K562 (cell line): Measurements from ENCODE around the gene NUP62. TPM values are rescaled to one million over a fixed set of nuclear protein-coding genes. Genes with fewer than 3 reads are reported as not detected.

Source experiments
- CHD7 ChIP-seq: fragments of 200-600 bp; sonication (generic); IDR thresholded peaks from one replicate; pipeline ENCODE4 v1.6.1; 2012; ENCODE audit warnings: mild to moderate bottlenecking, low read depth, low read length, inconsistent platforms
- HDAC8 ChIP-seq: fragments of 450-650 bp; IDR thresholded peaks from 2 replicates; pipeline ENCODE4 v1.6.1; 2016; ENCODE audit warnings: mild to moderate bottlenecking, missing genetic modification characterization, moderate library complexity, missing compliant biosample characterization
- ZC3H11A ChIP-seq: IDR thresholded peaks from 2 replicates; pipeline ENCODE4 v1.6.1; 2012; ENCODE audit warnings: low read depth, low read length, improper control_type of control experiment
- polyA plus RNA-seq, 8 experiments: library from polyadenylated mRNA; depleted of rRNA in 4 of 8; stranded (reverse) in 5 of 8; unstranded in 3 of 8; fragments of >200 nt; fragmentation: Nextera tagmentation in 2 of 8; fragmentation: Illumina TruSeq in 1 of 8; extraction: Ambion mirVana in 2 of 8; extraction: Trizol in 1 of 8; gene quantifications; 2 replicates each; pipeline versions ENCODE4 v1.2.1 to v1.2.3, GENCODE V29; 2011 to 2014; ENCODE audit warnings: inconsistent platforms in 1 of 8, missing spikeins in 1 of 8
- total RNA-seq, 7 experiments: library from RNA; depleted of rRNA in 6 of 7; stranded (reverse); fragments of >200 nt in 6 of 7; fragmentation: Illumina TruSeq in 2 of 7; extraction: Trizol in 2 of 7; gene quantifications; 2 replicates each; pipeline versions ENCODE4 v1.2.1 to v1.2.3, GENCODE V29; 2011 to 2021; ENCODE audit warnings: low replicate concordance in 1 of 7
- TF ChIP-seq, protein P1 (sequence below): fragments of 450-650 bp; IDR thresholded peaks from 2 replicates; pipeline ENCODE4 v1.6.1; 2016; ENCODE audit warnings: low read depth

NUP62 gene
- total and polyA plus RNA-seq, 9 of the 15 experiments (the other 6 are each of a cell fraction or from before 2014, with no cell fraction given), result 16.9 to 109 (median 66.0) TPM

DNA sequence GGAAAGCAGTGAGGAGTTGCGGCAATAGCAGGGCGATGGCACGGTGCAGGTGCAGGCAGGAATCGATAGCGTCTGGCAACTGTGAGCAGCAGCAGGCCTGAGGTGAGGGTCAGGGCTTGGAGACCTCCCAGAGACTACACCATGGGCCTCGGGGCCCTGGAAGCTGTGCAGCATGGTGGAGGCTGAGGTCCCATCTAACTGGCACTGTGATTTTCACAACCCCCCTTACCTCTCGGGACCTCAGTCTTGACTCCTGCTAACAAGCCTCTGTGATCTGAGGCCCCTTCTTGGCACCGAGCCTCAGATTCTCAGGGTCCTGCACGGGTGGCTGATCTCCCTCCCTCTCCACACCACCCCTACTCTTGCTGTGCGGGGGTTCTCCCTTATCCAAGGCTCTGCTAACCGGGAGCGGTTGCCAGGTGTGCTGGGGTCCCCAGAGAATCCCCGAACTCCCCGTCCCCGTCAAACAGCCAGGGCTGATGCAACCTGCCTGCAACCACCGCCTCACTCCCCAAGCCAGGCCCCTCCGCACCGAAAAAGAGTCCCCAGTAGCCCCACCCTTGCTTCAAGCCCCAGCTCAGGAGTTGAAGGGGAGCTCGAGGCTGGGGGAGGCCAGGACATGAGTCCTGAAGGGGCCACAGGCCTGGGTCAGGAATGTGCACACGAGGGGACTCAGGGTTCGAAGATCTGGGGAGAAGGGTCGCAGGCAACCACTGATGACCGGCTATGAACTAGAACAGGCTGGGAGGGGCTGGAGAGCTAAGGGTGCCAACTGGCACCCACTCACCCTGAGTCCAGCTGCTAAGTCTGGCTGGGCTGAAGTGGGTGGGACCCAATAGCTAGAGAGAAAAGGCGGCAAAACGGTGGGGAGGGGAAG is 5.1 kb downstream of the NUP62 start (continued):
- TF ChIP-seq CHD7 (no peak), ZC3H11A (no peak), HDAC8 (tag) (peak; percentile 7)
- TF ChIP-seq, protein P1, sequence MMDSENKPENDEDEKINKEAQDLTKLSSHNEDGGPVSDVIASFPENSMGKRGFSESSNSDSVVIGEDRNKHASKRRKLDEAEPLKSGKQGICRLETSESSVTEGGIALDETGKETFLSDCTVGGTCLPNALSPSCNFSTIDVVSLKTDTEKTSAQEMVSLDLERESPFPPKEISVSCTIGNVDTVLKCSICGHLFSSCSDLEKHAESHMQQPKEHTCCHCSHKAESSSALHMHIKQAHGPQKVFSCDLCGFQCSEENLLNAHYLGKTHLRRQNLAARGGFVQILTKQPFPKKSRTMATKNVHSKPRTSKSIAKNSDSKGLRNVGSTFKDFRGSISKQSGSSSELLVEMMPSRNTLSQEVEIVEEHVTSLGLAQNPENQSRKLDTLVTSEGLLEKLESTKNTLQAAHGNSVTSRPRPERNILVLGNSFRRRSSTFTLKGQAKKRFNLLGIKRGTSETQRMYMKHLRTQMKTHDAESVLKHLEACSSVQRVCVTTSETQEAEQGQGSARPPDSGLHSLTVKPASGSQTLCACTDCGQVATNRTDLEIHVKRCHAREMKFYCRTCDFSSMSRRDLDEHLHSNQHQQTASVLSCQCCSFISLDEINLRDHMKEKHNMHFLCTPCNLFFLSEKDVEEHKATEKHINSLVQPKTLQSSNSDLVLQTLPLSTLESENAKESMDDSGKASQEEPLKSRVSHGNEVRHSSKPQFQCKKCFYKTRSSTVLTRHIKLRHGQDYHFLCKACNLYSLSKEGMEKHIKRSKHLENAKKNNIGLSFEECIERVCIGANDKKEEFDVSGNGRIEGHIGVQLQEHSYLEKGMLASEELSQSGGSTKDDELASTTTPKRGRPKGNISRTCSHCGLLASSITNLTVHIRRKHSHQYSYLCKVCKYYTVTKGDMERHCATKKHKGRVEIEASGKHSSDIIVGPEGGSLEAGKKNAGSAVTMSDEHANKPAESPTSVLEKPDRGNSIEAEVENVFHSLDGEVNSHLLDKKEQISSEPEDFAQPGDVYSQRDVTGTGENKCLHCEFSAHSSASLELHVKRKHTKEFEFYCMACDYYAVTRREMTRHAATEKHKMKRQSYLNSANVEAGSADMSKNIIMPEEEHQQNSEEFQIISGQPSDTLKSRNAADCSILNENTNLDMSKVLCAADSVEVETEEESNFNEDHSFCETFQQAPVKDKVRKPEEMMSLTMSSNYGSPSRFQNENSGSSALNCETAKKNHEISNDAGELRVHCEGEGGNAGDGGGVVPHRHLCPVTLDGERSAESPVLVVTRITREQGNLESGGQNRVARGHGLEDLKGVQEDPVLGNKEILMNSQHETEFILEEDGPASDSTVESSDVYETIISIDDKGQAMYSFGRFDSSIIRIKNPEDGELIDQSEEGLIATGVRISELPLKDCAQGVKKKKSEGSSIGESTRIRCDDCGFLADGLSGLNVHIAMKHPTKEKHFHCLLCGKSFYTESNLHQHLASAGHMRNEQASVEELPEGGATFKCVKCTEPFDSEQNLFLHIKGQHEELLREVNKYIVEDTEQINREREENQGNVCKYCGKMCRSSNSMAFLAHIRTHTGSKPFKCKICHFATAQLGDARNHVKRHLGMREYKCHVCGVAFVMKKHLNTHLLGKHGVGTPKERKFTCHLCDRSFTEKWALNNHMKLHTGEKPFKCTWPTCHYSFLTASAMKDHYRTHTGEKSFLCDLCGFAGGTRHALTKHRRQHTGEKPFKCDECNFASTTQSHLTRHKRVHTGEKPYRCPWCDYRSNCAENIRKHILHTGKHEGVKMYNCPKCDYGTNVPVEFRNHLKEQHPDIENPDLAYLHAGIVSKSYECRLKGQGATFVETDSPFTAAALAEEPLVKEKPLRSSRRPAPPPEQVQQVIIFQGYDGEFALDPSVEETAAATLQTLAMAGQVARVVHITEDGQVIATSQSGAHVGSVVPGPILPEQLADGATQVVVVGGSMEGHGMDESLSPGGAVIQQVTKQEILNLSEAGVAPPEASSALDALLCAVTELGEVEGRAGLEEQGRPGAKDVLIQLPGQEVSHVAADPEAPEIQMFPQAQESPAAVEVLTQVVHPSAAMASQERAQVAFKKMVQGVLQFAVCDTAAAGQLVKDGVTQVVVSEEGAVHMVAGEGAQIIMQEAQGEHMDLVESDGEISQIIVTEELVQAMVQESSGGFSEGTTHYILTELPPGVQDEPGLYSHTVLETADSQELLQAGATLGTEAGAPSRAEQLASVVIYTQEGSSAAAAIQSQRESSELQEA, result no peak
